ENCODE results near the gene STARD7.
A peak's percentile ranks its signal among the peaks of the same experiment; 100 is the strongest.

The STARD7 gene

GRCh38 chr2:96175951-96176350 is 32.7 kb downstream of the STARD7 start:
- Histone ChIP-seq H3K9me2 (replicated peaks; ENCODE audit: low read depth, low read length) (no peaks in the 10 kb centered on the region), H3F3A (ENCODE audit: low read depth) (no peaks in the 10 kb centered on the region), H3K4me1 (ENCODE audit: insufficient read depth, low read length, poor library complexity, severe bottlenecking) (peaks cover 9% of the 10 kb centered on the region), H3K27me3 (ENCODE audit: insufficient read depth, low read length, poor library complexity, severe bottlenecking) (no peaks in the 10 kb centered on the region), H4K20me1 (ENCODE audit: insufficient read depth, low read length, poor library complexity, severe bottlenecking) (no peaks in the 10 kb centered on the region), H2AFZ (ENCODE audit: low read length) (no peak overlapping the region), H3K36me3 (ENCODE audit: insufficient read depth, low read length) (no peaks in the 10 kb centered on the region), H3K79me2 (ENCODE audit: insufficient read depth, low read length) (no peaks in the 10 kb centered on the region), H3K9ac (ENCODE audit: low read depth, low read length, poor library complexity, severe bottlenecking) (no peak overlapping the region), H3K9me3 (ENCODE audit: insufficient read depth, low read depth, low read length) (no peaks in the 10 kb centered on the region), H3K4me3 (ENCODE audit: low read length, poor library complexity, severe bottlenecking) (no peak overlapping the region), H3K4me2 (ENCODE audit: low read depth, low read length, poor library complexity, severe bottlenecking) (no peak overlapping the region)
- TF ChIP-seq CTCF (conservative IDR thresholded peaks at IDR 0.05; ENCODE audit: low read length) = no peak
- no peak for TF ChIP-seq EZH2phosphoT487 (IDR thresholded peaks at IDR 0.05; ENCODE audit: borderline replicate concordance)

- TF ChIP-seq EZH2phosphoT487 (IDR thresholded peaks at IDR 0.05; ENCODE audit: borderline replicate concordance) (no peak), CTCF (conservative IDR thresholded peaks at IDR 0.05; ENCODE audit: low read length) (peak; percentile 96)
- Histone ChIP-seq H2AFZ (ENCODE audit: low read length) (peak overlapping the region; percentile 23; the same call in 1 of the 2 replicates), H3F3A (ENCODE audit: low read depth) (no peaks in the 10 kb centered on the region), H3K4me1 (ENCODE audit: insufficient read depth, low read length, poor library complexity, severe bottlenecking) (peaks cover 4% of the 10 kb centered on the region), H3K27me3 (ENCODE audit: insufficient read depth, low read length, poor library complexity, severe bottlenecking) (no peaks in the 10 kb centered on the region), H3K9me2 (replicated peaks; ENCODE audit: low read depth, low read length) (no peaks in the 10 kb centered on the region), H3K4me2 (ENCODE audit: low read depth, low read length, poor library complexity, severe bottlenecking) (no peak overlapping the region), H3K9me3 (ENCODE audit: insufficient read depth, low read depth, low read length) (peaks cover 3% of the 10 kb centered on the region; the same call in 1 of the 2 replicates), H3K36me3 (ENCODE audit: insufficient read depth, low read length) (no peaks in the 10 kb centered on the region), H4K20me1 (ENCODE audit: insufficient read depth, low read length, poor library complexity, severe bottlenecking) (no peaks in the 10 kb centered on the region), H3K4me3 (ENCODE audit: low read length, poor library complexity, severe bottlenecking) (no peak overlapping the region), H3K9ac (ENCODE audit: low read depth, low read length, poor library complexity, severe bottlenecking) (no peak overlapping the region), H3K79me2 (ENCODE audit: insufficient read depth, low read length) (no peaks in the 10 kb centered on the region)
Observed at GRCh38 chr2:96174251-96175144, 34.1 kb downstream of the STARD7 start.

GRCh38 chr2:96171831-96172230 is 36.8 kb downstream of the STARD7 start:
- no peaks in the 10 kb centered on the region for H3K36me3 ChIP-seq (ENCODE audit: insufficient read depth, low read length)

More at GRCh38 chr2:96171831-96172230, 36.8 kb downstream of the STARD7 start:
- H4K20me1 ChIP-seq (ENCODE audit: insufficient read depth, low read length, poor library complexity, severe bottlenecking) = no peaks in the 10 kb centered on the region
- peaks cover 24% of the 10 kb centered on the region for H3K4me1 ChIP-seq (ENCODE audit: insufficient read depth, low read length, poor library complexity, severe bottlenecking)
- H3F3A ChIP-seq (ENCODE audit: low read depth) = no peaks in the 10 kb centered on the region
- H3K4me3 ChIP-seq (ENCODE audit: low read length, poor library complexity, severe bottlenecking) = no peak overlapping the region
- no peak overlapping the region for H2AFZ ChIP-seq (ENCODE audit: low read length)
- TF ChIP-seq CTCF (conservative IDR thresholded peaks at IDR 0.05; ENCODE audit: low read length) = no peak
- no peak for TF ChIP-seq EZH2phosphoT487 (IDR thresholded peaks at IDR 0.05; ENCODE audit: borderline replicate concordance)
- H3K79me2 ChIP-seq (ENCODE audit: insufficient read depth, low read length) = no peaks in the 10 kb centered on the region
- H3K27me3 ChIP-seq (ENCODE audit: insufficient read depth, low read length, poor library complexity, severe bottlenecking) = no peaks in the 10 kb centered on the region
- H3K4me2 ChIP-seq (ENCODE audit: low read depth, low read length, poor library complexity, severe bottlenecking) = no peak overlapping the region
- no peaks in the 10 kb centered on the region for H3K9me2 ChIP-seq (replicated peaks; ENCODE audit: low read depth, low read length)
- no peak overlapping the region for H3K9ac ChIP-seq (ENCODE audit: low read depth, low read length, poor library complexity, severe bottlenecking)
- H3K9me3 ChIP-seq (ENCODE audit: insufficient read depth, low read depth, low read length) = peaks cover 3% of the 10 kb centered on the region; the same call in 1 of the 2 replicates

Data from Loucy (cell line).